Karpas-422 (cell line): ENCODE data around the gene NGFR. TPM values are rescaled to one million over a fixed set of nuclear protein-coding genes. Genes with fewer than 3 reads are reported as not detected.
A peak's percentile ranks its signal among the peaks of the same experiment; 100 is the strongest.

Experiments used
- DNase-seq: peaks from one replicate; pipeline ENCODE4 v3.0.0-alpha.2; 2015
- H2AFZ ChIP-seq: fragments of 200-600 bp; sonication (generic); 2 replicates; pipeline ENCODE4 v1.6.1; 2014; ENCODE audit warnings: antibody characterized with exemption, low read length, mixed read lengths
- H3K27ac ChIP-seq: fragments of 200-600 bp; sonication (generic); 2 replicates; pipeline ENCODE4 v1.5.1; 2014; ENCODE audit warnings: mild to moderate bottlenecking, low read length, moderate library complexity
- H3K27me3 ChIP-seq: fragments of 200-600 bp; sonication (generic); 2 replicates; pipeline ENCODE4 v1.6.1; 2014; ENCODE audit warnings: low read length, mixed read lengths
- H3K36me3 ChIP-seq: fragments of 200-600 bp; sonication (generic); 2 replicates; pipeline ENCODE4 v1.6.1; 2014; ENCODE audit warnings: low read length, mixed read lengths; ENCODE audit not compliant: insufficient read depth
- H3K4me1 ChIP-seq: fragments of 200-600 bp; sonication (generic); 2 replicates; pipeline ENCODE4 v1.6.1; 2014; ENCODE audit warnings: mild to moderate bottlenecking, low read length, mixed read lengths
- H3K4me2 ChIP-seq: fragments of 200-600 bp; sonication (generic); 2 replicates; pipeline ENCODE4 v1.6.1; 2014; ENCODE audit warnings: low read length, low read depth, mild to moderate bottlenecking; ENCODE audit not compliant: poor library complexity, severe bottlenecking
- H3K4me3 ChIP-seq: fragments of 200-600 bp; sonication (generic); 2 replicates; pipeline ENCODE4 v1.5.1; 2014; ENCODE audit warnings: mild to moderate bottlenecking, antibody characterized with exemption, low read length, mixed read lengths
- H3K79me2 ChIP-seq: fragments of 200-600 bp; sonication (generic); 2 replicates; pipeline ENCODE4 v1.6.1; 2014; ENCODE audit warnings: mild to moderate bottlenecking, low read length, mixed read lengths
- H3K9ac ChIP-seq: fragments of 200-600 bp; sonication (generic); 2 replicates; pipeline ENCODE4 v1.6.0; 2014; ENCODE audit warnings: low read length
- H3K9me2 ChIP-seq: fragments of 200-600 bp; sonication (generic), shearing (Covaris generic); replicated peaks from 2 replicates; pipeline ENCODE4 v1.6.0; 2014; ENCODE audit warnings: mild to moderate bottlenecking, low read length, moderate library complexity; ENCODE audit not compliant: insufficient read depth
- H3K9me3 ChIP-seq: fragments of 300-700, 200-600 bp; sonication (generic); 2 replicates; pipeline ENCODE4 v1.6.1; 2014; ENCODE audit warnings: low read length, mixed read lengths
- H4K20me1 ChIP-seq: fragments of 200-600 bp; sonication (generic); 2 replicates; pipeline ENCODE4 v1.6.1; 2014; ENCODE audit warnings: mild to moderate bottlenecking, antibody characterized with exemption, low read length, low read depth; ENCODE audit not compliant: insufficient read depth
- total RNA-seq: library from RNA; depleted of rRNA; stranded (reverse); fragments of >200 nt; shearing (Covaris generic); gene quantifications from 2 replicates; pipeline ENCODE4 v1.2.3, GENCODE V29; 2014; ENCODE audit warnings: low replicate concordance

Gene NGFR
- total RNA-seq, 1 experiment from 2014 or later = 0.07 TPM

DNA sequence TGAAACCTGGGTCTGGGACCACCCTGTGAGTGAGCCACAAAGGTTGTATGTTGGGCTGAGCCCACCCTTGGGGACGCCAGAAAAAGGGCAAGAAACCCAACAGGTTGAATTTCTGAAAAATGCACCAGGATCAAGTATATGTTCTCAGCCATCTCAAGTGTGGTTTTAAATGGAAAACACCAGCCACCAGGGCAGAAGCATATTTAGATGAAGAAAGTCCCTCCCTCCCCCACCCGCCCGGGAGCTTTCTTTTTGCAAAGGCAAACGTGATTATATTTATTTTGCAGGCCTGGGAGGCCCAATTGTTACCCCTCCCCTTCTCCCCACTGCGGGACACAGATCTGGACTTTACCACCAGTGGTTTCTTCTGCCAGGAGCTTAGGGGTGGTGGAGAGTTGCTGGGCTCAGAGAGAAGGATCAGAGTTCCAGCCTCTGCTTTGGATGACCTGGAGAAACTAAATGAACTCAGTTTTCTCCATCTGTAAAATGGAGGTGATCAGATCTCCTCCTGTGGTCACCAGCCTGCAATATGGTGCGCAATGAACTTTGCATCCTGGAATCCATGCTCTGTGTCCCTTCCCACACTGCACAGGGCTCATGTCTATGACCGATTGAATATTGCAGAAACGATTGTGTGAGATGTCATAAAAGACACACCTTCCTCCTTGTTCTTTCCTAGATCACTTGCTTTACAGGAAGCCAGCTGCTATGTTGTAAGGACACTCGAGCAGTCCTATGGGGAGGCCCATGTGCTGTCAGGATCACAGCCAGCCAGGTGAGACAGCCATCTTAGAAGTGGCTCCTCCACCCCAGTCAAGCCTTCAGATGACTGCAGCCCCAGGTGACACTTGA is 21.0 kb upstream of the NGFR start:
- Histone ChIP-seq H3K4me1 (no peaks in the 10 kb centered on the region), H3K9ac (no peak overlapping the region), H2AFZ (no peak overlapping the region), H4K20me1 (no peaks in the 10 kb centered on the region), H3K4me2 (no peak overlapping the region), H3K36me3 (no peaks in the 10 kb centered on the region), H3K4me3 (no peak overlapping the region), H3K27me3 (no peaks in the 10 kb centered on the region), H3K27ac (no peak overlapping the region), H3K9me3 (no peaks in the 10 kb centered on the region), H3K9me2 (no peaks in the 10 kb centered on the region), H3K79me2 (no peaks in the 10 kb centered on the region)
- no peak for DNase-seq

DNA sequence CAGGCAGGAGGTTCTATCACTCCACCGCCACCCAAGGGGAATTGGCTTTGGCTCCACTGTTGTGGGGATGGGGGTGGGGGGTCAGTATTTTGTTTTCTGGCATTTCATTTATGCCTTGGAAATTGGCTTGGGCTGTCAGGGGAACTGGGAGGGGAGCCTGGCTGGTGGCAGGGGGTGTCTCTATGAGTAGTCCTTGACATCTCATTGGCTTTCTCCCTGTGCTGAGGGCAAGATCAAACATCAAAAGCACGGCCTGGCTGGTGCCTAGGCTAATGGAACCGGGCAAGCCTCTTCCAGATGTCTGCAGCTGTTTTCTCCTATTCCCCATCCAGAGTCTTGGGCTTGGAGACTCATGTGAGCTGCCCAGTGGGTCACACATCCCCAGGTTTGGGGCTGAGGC is 17.4 kb upstream of the NGFR start:
- Histone ChIP-seq H3K4me3 (no peak overlapping the region), H3K9me3 (no peaks in the 10 kb centered on the region), H4K20me1 (no peaks in the 10 kb centered on the region), H3K4me1 (no peaks in the 10 kb centered on the region), H3K4me2 (no peak overlapping the region), H3K27ac (no peak overlapping the region), H3K9ac (no peak overlapping the region), H3K36me3 (no peaks in the 10 kb centered on the region), H3K27me3 (no peaks in the 10 kb centered on the region), H3K9me2 (no peaks in the 10 kb centered on the region), H2AFZ (no peak overlapping the region), H3K79me2 (no peaks in the 10 kb centered on the region)
- DNase-seq = no peak

GRCh38 chr17:49480836-49481615 is 14.1 kb upstream of the NGFR start:
- Histone ChIP-seq H3K27ac (no peak overlapping the region), H3K9ac (no peak overlapping the region), H3K27me3 (no peaks in the 10 kb centered on the region)

GRCh38 chr17:49482144-49482817 is 12.8 kb upstream of the NGFR start:
- Histone ChIP-seq H3K4me1 (no peaks in the 10 kb centered on the region), H3K79me2 (no peaks in the 10 kb centered on the region), H4K20me1 (no peaks in the 10 kb centered on the region), H3K27me3 (no peaks in the 10 kb centered on the region), H3K27ac (no peak overlapping the region), H3K4me2 (no peak overlapping the region), H3K9me3 (no peaks in the 10 kb centered on the region), H3K9me2 (no peaks in the 10 kb centered on the region), H3K4me3 (no peak overlapping the region), H3K36me3 (no peaks in the 10 kb centered on the region), H2AFZ (no peak overlapping the region), H3K9ac (no peak overlapping the region)
- DNase-seq = no peak

More at GRCh38 chr17:49480836-49481615, 14.1 kb upstream of the NGFR start:
- Histone ChIP-seq H3K79me2 (no peaks in the 10 kb centered on the region), H3K4me1 (no peaks in the 10 kb centered on the region), H3K36me3 (no peaks in the 10 kb centered on the region), H3K4me2 (no peak overlapping the region), H4K20me1 (no peaks in the 10 kb centered on the region), H3K9me2 (no peaks in the 10 kb centered on the region), H3K9me3 (no peaks in the 10 kb centered on the region), H2AFZ (no peak overlapping the region), H3K4me3 (no peak overlapping the region)
- peak; percentile 55 for DNase-seq

- Histone ChIP-seq H2AFZ (no peak overlapping the region), H3K27me3 (no peaks in the 10 kb centered on the region), H3K4me2 (no peak overlapping the region), H3K9me3 (no peaks in the 10 kb centered on the region), H3K9me2 (no peaks in the 10 kb centered on the region), H3K4me1 (no peaks in the 10 kb centered on the region), H4K20me1 (no peaks in the 10 kb centered on the region), H3K9ac (no peak overlapping the region), H3K4me3 (no peak overlapping the region), H3K27ac (no peak overlapping the region), H3K79me2 (no peaks in the 10 kb centered on the region), H3K36me3 (no peaks in the 10 kb centered on the region)
- DNase-seq = no peak
Observed at GRCh38 chr17:49483599-49484509, 11.2 kb upstream of the NGFR start.

DNA sequence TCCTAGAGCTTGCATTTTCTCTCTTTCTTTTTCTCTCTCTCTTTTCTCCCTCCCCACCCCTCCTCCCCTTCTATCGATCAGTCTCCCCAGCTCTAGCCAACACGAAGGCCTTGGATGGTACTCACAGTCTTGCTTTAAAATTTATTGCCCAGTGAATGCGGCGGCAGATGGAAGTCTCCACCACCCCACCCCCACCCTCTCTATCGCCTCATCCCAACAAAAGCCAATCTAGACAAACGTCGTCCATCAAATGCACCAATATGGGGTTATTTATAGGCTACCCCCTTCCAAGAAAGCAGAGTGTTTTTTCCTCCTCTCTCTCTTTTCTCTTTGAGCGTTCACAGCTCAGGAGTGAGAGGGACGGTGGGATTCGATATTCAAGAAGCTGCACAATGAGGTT is 10.5 kb upstream of the NGFR start:
- H3K79me2 ChIP-seq = no peaks in the 10 kb centered on the region
- no peak overlapping the region for H3K9ac ChIP-seq

DNA sequence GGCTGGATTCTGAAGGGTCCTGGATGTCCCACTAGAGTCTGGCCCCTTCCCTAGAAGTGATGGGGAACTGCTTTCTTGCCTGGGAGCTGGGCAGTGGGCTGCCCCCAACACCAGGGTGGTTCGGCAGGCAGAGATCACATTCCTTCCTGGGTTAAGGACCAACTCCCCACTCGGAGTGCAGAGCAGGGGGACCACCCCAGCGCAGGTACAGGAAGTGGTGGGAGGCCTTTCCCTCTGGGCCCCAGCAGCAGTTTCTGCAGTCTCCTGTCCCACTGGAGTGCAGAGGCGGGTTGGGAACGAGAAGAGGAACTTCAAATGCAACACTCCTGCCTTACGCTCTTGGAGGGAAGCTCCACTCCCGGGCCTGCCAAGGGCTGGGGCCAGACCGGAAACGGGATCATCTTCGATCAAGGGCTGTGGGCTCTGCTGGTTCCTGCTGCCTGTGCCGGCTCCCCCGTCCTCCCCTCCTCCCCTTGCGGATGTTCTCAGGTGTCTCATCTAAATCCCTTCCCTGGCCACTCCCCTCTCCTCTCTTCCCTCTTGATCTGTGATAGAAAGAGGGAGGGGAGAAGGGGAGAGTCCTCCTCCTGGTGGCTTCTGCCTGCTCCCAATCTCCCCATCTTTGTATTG is 9.0 kb upstream of the NGFR start:
- H3K9ac ChIP-seq = no peak overlapping the region
- DNase-seq = no peak
- no peak overlapping the region for H3K27ac ChIP-seq
- no peaks in the 10 kb centered on the region for H3K79me2 ChIP-seq
- H3K27me3 ChIP-seq = no peaks in the 10 kb centered on the region
- H3K9me3 ChIP-seq = no peaks in the 10 kb centered on the region
- no peaks in the 10 kb centered on the region for H3K4me1 ChIP-seq
- no peak overlapping the region for H2AFZ ChIP-seq
- no peak overlapping the region for H3K4me3 ChIP-seq
- no peaks in the 10 kb centered on the region for H4K20me1 ChIP-seq
- H3K36me3 ChIP-seq = no peaks in the 10 kb centered on the region
- H3K9me2 ChIP-seq = no peaks in the 10 kb centered on the region
- no peak overlapping the region for H3K4me2 ChIP-seq

More for the DNA sequence above, 10.5 kb upstream of the NGFR start:
- H3K4me3 ChIP-seq = no peak overlapping the region
- no peaks in the 10 kb centered on the region for H3K4me1 ChIP-seq
- H3K9me2 ChIP-seq = no peaks in the 10 kb centered on the region
- DNase-seq = no peak
- no peak overlapping the region for H2AFZ ChIP-seq
- no peaks in the 10 kb centered on the region for H3K36me3 ChIP-seq
- no peak overlapping the region for H3K4me2 ChIP-seq
- H3K9me3 ChIP-seq = no peaks in the 10 kb centered on the region
- no peaks in the 10 kb centered on the region for H4K20me1 ChIP-seq
- no peaks in the 10 kb centered on the region for H3K27me3 ChIP-seq
- no peak overlapping the region for H3K27ac ChIP-seq
